NCI-H526 (cell line): ENCODE data around the gene CSAG3.
"Not testable (repeated sequence)": the region's sequence is repeated elsewhere in the genome, so short reads cannot be mapped to it uniquely, and the experiment has no call there.

Experiments
- DNase-seq, 2 experiments: peaks; one replicate each; lab custom pipeline; 2025; lab: John Stamatoyannopoulos, UW

CSAG3 gene

GRCh38 chrX:152758918-152759317 lies at the start of gene CSAG3:
Gene CSAG3, plus strand, starts transcription at chrX:152759218.
- DNase-seq: not testable (repeated sequence)

- not testable (repeated sequence) for DNase-seq
These were observed 45.8 kb upstream of the CSAG3 start for GRCh38 chrX:152713195-152713594.

- DNase-seq: not testable (repeated sequence)
These were observed 44.9 kb upstream of the CSAG3 start, which contains the start of gene MAGEA2B for GRCh38 chrX:152713815-152714787. Gene MAGEA2B, plus strand, starts transcription at chrX:152714628. Its CDS starts 2,479 bp downstream, at chrX:152717107.

DNA sequence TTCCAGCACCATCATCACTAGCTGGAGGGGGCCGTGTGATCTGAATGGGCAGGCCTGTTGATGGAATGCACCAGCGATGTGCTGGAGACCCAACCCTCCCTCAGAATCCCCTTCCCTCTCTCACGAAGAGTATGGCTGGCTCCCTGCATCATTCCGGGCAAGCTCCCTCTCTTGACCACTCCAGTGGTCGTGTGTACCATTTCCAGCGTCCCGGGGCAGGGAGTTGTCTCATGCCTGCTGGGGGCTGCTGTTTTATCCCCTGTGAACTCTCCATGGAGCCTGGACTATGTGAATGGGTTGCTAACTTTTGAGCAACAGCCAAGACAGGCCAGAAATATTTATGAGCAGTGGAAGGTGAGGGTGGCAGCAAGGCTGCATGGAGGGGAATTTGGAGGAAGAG lies 33.6 kb upstream of the CSAG3 start:
- DNase-seq: no peak

DNA sequence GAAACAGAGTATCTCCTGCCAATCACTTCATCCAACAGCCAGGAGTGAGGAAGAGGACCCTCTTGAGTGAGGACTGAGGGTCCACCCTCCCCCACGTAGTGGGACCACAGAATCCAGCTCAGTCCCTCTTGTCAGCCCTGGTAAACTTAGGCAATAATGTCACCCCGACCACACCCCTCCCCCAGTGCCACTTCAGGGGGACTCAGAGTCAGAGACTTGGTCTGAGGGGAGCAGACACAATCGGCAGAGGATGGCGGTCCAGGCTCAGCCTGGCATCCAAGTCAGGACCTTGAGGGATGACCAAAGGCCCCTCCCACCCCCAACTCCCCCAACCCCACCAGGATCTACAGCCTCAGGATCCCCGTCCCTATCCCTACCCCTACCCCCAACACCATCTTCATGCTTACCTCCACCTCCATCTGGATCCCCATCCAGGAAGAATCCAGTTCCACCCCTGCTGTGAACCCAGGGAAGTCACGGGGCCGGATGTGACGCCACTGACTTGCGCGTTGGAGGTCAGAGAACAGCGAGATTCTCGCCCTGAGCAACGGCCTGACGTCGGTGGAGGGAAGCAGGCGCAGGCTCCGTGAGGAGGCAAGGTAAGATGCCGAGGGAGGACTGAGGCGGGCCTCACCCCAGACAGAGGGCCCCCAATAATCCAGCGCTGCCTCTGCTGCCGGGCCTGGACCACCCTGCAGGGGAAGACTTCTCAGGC lies 25.6 kb upstream of the CSAG3 start, which contains the start of the genes CSAG1 and MAGEA12:
TSS of gene CSAG1 (minus strand) at position 461 of the 715 bp plus-strand sequence. CDS start 1,261 bp downstream, outside the sequence.
TSS of gene MAGEA12 (plus strand) at position 497 of the 715 bp plus-strand sequence. CDS start 2,405 bp downstream, outside the sequence.
- DNase-seq: no peak

- not testable (repeated sequence) for DNase-seq
These were observed 24.7 kb upstream of the CSAG3 start for GRCh38 chrX:152734143-152734858.

- DNase-seq: no peak
These were observed 23.9 kb upstream of the CSAG3 start for GRCh38 chrX:152735101-152735500.

DNA sequence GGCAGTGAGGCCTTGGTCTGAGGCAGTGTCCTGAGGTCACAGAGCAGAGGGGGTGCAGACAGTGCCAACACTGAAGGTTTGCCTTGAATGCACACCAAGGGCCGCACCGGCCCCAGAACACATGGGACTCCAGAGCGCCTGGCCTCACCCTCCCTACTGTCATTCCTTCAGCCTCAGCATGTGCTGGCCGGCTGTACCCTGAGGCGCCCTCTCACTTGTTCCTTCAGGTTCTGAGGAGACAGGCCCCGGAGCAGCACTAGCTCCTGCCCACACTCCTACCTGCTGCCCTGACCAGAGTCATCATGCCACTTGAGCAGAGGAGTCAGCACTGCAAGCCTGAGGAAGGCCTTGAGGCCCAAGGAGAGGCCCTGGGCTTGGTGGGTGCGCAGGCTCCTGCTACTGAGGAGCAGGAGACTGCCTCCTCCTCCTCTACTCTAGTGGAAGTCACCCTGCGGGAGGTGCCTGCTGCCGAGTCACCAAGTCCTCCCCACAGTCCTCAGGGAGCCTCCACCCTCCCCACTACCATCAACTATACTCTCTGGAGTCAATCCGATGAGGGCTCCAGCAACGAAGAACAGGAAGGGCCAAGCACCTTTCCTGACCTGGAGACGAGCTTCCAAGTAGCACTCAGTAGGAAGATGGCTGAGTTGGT lies 23.0 kb upstream of the CSAG3 start:
- DNase-seq: no peak

DNA sequence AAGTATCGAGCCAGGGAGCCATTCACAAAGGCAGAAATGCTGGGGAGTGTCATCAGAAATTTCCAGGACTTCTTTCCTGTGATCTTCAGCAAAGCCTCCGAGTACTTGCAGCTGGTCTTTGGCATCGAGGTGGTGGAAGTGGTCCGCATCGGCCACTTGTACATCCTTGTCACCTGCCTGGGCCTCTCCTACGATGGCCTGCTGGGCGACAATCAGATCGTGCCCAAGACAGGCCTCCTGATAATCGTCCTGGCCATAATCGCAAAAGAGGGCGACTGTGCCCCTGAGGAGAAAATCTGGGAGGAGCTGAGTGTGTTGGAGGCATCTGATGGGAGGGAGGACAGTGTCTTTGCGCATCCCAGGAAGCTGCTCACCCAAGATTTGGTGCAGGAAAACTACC lies 22.5 kb upstream of the CSAG3 start:
- not testable (repeated sequence) for DNase-seq

GRCh38 chrX:152738560-152738959 lies 20.5 kb upstream of the CSAG3 start:
- no peak for DNase-seq

DNA sequence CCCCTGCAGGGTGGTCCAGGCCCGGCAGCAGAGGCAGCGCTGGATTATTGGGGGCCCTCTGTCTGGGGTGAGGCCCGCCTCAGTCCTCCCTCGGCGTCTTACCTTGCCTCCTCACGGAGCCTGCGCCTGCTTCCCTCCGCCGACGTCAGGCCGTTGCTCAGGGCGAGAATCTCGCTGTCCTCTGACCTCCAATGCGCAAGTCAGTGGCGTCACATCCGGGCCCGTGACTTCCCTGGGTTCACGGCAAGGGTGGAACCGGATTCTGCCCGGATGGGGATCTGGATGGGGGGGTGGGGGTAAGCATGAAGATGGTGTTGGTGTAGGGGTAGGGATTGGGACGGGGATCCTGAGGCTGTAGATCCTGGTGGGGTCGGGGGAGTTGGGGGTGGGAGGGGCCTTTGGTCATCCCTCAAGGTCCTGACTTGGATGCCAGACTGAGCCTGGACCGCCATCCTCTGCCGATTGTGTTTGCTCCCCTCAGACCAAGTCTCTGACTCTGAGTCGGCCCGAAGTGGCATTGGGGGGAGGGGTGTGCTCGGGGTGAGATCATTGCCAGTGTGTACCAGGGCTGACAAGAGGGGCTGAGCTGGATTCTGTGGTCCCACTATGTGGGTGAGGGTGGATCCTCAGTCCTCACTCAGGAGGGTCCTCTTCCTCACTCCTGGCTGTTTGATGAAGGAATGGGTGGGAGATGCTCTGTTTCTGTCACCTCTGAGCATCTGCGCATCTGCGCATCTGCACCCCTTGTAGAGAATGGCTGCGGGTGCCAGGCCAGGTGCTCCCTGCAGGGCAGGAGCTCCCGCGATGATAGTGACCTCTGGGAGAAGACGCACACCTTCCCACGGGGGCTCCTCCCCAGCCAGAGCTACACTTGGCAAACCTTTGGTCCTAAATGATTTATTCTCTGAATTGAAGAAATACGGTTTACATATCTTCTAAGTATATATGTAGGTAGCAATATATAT lies 5.0 kb upstream of the CSAG3 start, which contains the start of gene MAGEA2:
TSS of gene MAGEA2 (minus strand) at position 157 of the 965 bp plus-strand sequence. CDS start 2,479 bp downstream, outside the sequence.
- not testable (repeated sequence) for DNase-seq

- DNase-seq: not testable (repeated sequence)
These were observed 4.1 kb upstream of the CSAG3 start for GRCh38 chrX:152754871-152755270.

DNA sequence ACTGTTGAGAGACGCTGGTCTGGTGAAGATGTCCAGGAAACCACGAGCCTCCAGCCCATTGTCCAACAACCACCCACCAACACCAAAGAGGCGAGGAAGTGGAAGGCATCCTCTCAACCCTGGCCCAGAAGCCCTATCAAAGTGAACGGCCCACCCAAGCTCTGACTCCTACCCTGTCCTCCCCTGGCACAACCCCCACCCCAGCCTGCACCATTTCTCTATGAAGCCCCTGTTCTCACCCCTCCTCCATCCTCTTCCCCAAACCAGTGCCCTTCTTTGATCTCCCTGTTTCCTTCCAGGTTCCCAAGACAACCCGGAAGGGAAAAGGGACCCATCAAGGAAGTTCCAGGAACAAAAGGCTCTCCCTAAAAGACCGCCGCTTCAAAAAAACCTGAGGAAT lies 526 bp downstream of the CSAG3 start:
- DNase-seq: not testable (repeated sequence)

GRCh38 chrX:152761582-152761981 lies 2.6 kb downstream of the CSAG3 start:
- not testable (repeated sequence) for DNase-seq

- not testable (repeated sequence) for DNase-seq
These were observed 7.5 kb downstream of the CSAG3 start for GRCh38 chrX:152766562-152766961.

DNA sequence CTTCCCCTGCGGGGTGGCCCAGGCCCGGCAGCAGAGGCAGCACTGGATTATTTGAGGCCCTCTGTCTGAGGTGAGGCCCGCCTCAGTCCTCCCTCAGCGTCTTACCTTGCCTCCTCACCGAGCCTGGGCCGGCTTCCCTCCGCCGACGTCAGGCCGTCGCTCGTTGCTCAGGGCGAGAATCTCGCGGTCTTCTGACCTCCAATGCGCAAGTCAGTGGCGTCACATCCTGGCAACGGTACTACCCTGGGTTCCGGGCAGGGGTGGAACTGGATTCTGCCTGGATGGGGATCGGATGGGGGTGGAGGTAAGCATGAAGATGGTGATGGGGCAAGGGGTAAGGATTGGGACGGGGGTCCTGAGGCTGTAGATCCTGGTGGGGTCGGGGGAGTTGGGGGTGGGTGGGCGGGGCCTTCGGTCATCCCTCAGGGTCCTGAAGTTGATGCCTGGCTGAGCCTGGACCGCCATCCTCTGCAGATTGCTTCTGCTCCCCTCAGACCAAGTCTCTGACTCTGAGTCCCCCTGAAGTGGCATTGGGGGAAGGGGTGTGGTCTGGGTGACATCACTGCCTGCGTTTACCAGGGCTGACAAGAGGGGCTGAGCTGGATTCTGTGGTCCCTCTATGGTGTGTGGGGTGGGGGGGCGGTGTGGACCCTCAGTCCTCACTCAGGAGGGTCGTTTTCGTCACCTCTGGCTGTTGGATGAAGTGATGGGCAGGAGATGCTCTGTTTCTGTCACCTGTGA lies 10.7 kb downstream of the CSAG3 start, which contains the start of gene MAGEA6:
TSS of gene MAGEA6 (minus strand) at position 141 of the 741 bp plus-strand sequence. CDS start 2,039 bp downstream, outside the sequence.
- DNase-seq: not testable (repeated sequence)

GRCh38 chrX:152787062-152787461 lies 28.0 kb downstream of the CSAG3 start:
- not testable (repeated sequence) for DNase-seq

- DNase-seq: no peak
These were observed 39.9 kb downstream of the CSAG3 start for GRCh38 chrX:152798945-152799344.

- no peak for DNase-seq
These were observed 47.0 kb downstream of the CSAG3 start for GRCh38 chrX:152806035-152806434.
